C4-2B (cell line): ENCODE results near the gene DDX39A.
"Not testable (repeated sequence)": the region's sequence is repeated elsewhere in the genome, so short reads cannot be mapped to it uniquely, and the experiment has no call there.

Experiments used
- CTCF ChIP-seq: fragments of 450-650 bp; conservative IDR thresholded peaks from 2 replicates; pipeline ENCODE4 v1.5.1; 2017; ENCODE audit warnings: mild to moderate bottlenecking
- ZFX ChIP-seq: fragments of 450-650 bp; IDR thresholded peaks from 2 replicates; pipeline ENCODE4 v1.6.1; 2017

GRCh38 chr19:14396730-14397129, 22.4 kb downstream of the DDX39A start:
- TF ChIP-seq CTCF, ZFX: not testable (repeated sequence)
